Body of pancreas (tissue), 4 donors: Measurements from ENCODE around the gene LPAR2.

Experiments
- POLR2A ChIP-seq, 3 donors: fragments of 450-650 bp; IDR thresholded peaks; one replicate each; pipeline ENCODE4 v1.6.1; 2016; ENCODE audit warnings: antibody characterized with exemption in 3 of 3, mild to moderate bottlenecking in 2 of 3
- TF ChIP-seq, protein P1 (sequence below), 7 experiments: fragments of 450-650 bp in 4 of 7; fragments of 200-600 bp in 3 of 7; sonication (generic) in 3 of 7; IDR thresholded peaks; one replicate each; pipeline ENCODE4 v1.5.1; 2016 to 2019; ENCODE audit warnings: antibody characterized with exemption in 7 of 7

DNA sequence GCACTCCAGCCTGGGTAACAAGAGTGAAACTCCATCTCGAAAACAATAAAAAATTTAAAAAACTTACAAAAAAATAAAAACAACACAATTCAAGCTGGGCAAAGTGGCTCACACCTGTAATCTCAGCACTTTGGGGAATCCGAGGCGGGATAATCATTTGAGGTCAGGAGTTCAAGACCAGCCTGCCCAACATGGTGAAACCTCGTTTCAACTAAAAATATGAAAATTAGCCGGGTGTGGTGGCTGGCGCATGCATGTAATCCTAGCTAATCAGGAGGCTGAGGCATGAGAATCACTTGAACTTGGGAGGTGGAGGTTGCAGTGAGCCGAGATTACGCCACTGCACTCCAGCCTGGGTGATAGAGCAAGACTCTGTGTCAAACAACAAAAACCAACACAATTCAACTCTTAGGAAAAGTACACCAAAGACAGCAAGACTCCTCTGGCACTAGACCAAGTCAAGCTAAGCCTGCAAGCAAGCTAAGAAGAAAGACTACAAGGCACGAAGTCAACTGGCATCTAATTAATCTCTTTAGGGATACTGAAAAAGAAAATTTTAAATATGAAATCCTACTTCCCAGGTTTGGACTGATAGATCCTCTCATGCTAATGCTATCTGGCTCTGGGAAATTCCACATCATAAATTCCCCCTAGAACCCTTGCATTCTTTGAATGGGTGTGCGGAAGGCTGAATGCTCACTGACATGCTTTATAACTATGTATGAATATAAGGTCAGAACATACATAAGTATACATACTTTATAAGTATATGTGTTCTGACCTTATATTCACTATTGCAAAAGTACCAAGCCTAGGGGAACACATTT, 17.4 kb downstream of the LPAR2 start:
- no peak for TF ChIP-seq POLR2A (IDR thresholded peaks at IDR 0.05)
- TF ChIP-seq, protein P1, sequence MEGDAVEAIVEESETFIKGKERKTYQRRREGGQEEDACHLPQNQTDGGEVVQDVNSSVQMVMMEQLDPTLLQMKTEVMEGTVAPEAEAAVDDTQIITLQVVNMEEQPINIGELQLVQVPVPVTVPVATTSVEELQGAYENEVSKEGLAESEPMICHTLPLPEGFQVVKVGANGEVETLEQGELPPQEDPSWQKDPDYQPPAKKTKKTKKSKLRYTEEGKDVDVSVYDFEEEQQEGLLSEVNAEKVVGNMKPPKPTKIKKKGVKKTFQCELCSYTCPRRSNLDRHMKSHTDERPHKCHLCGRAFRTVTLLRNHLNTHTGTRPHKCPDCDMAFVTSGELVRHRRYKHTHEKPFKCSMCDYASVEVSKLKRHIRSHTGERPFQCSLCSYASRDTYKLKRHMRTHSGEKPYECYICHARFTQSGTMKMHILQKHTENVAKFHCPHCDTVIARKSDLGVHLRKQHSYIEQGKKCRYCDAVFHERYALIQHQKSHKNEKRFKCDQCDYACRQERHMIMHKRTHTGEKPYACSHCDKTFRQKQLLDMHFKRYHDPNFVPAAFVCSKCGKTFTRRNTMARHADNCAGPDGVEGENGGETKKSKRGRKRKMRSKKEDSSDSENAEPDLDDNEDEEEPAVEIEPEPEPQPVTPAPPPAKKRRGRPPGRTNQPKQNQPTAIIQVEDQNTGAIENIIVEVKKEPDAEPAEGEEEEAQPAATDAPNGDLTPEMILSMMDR (IDR thresholded peaks at IDR 0.05): no peak
